HAP-1 (cell line): ENCODE data around the gene NLRP11.
"Not testable (repeated sequence)": the region's sequence is repeated elsewhere in the genome, so short reads cannot be mapped to it uniquely, and the experiment has no call there.

Source experiments
- DNase-seq, 2 experiments: peaks; one replicate each; pipeline ENCODE4 v3.0.0-alpha.2; 2016 to 2020; ENCODE audit warnings: low spot score in 2 of 2
- H3K27me3 ChIP-seq: fragments of 250-450 bp; sonication (Bioruptor Pico); 2 replicates; pipeline ENCODE4 v1.5.1; 2020; ENCODE audit warnings: low read depth, mild to moderate bottlenecking, moderate library complexity
- H3K36me3 ChIP-seq: fragments of 250-450 bp; sonication (Bioruptor Pico); replicated peaks from 2 replicates; pipeline ENCODE4 v1.5.1; 2020; ENCODE audit warnings: mild to moderate bottlenecking
- H3K4me1 ChIP-seq: fragments of 250-450 bp; sonication (Bioruptor Pico); 2 replicates; pipeline ENCODE4 v1.5.1; 2020; ENCODE audit warnings: mild to moderate bottlenecking
- H3K4me3 ChIP-seq: fragments of 250-450 bp; sonication (Bioruptor Pico); 2 replicates; pipeline ENCODE4 v1.5.1; 2020; ENCODE audit warnings: mild to moderate bottlenecking, moderate library complexity
- H3K9me3 ChIP-seq: fragments of 250-450 bp; sonication (Bioruptor Pico); 2 replicates; pipeline ENCODE4 v1.5.1; 2020; ENCODE audit warnings: mild to moderate bottlenecking, moderate library complexity
- in situ Hi-C: fragments of 300-500 bp; cut with MboI; formaldehyde crosslinking; loops from 3 replicates; pipeline ENCODE4 v1.14.3; 2020; ENCODE audit warnings: low sequenced_read_pairs, inconsistent platforms, mixed read lengths

NLRP11 gene

DNA sequence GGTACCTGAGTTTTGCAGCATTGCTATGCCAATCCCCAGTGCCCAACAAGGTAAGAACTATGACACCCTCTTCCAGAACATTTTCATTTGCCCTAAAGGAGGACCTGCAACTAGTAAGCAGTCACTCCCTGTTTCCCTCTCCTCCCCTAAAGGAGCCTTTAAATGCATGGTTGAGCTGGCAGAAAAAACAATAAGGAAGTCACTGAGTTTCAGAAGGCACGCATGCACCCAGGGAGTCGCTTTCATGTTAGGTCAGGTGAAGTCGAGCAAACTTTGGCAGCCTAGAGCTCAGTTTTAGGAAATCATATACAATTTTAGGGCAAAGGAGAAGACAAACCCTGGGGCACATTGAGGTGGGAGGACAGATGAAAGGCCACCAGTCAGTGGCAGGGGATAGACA, 11.8 kb downstream of the NLRP11 start:
- DNase-seq, result no peak
- Histone ChIP-seq H3K9me3 (no peaks in the 10 kb centered on the region), H3K4me3 (no peak overlapping the region), H3K27me3 (no peaks in the 10 kb centered on the region), H3K4me1 (no peaks in the 10 kb centered on the region), H3K36me3 (no peaks in the 10 kb centered on the region)
- in situ Hi-C loops, result no loop called here

DNA sequence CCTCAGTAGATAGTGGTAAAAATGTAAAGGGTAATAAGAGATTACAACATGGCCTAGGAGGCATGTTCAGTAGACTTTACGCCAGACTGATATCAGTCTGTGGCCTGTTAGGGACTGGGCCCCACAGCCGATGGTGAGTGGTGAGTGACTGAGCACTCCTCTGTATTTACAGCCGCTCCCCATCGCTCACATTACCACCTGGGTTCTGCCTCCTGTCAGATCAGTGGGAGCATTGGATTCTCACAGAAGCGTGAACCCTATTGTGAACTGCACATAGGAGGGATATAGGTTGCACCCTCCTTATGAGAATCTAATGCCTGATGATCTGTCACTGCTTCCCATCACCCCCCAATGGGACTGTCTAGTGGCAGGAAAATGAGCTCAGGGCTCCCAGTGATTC, 17.9 kb downstream of the NLRP11 start:
- 0 out of 2 replicates have a peak, but pooled peaks cover under 1% of the 10 kb centered on the region for H3K9me3 ChIP-seq
- no peak overlapping the region for H3K4me3 ChIP-seq
- H3K4me1 ChIP-seq, result no peaks in the 10 kb centered on the region
- no peaks in the 10 kb centered on the region for H3K36me3 ChIP-seq
- no peaks in the 10 kb centered on the region for H3K27me3 ChIP-seq
- in situ Hi-C loops, result no loop called here
- DNase-seq, result no peak

DNA sequence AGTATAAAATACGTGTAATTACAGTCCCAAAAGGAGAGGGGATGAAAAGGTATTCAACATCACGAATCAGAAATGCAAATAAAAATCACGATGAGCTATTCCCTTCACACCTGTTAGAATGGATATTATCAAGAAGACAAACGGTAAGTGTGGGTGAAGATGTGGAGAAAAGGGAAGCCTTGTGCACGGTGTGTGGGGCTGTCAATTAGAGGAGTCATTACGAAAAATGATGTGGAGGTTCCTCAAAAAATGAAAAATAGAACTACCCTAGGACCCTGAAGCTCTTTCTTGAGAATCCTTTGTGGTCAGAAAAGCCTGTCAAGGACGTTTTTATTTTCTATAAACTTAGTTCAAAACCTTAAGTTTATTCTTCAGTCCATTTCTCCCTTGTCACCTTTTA, 19.4 kb downstream of the NLRP11 start:
- 0 out of 2 replicates have a peak, but pooled peaks cover 2% of the 10 kb centered on the region for H3K9me3 ChIP-seq
- in situ Hi-C loops, result no loop called here
- DNase-seq, result no peak
- H3K4me3 ChIP-seq, result no peak overlapping the region
- no peaks in the 10 kb centered on the region for H3K36me3 ChIP-seq
- no peaks in the 10 kb centered on the region for H3K4me1 ChIP-seq
- no peaks in the 10 kb centered on the region for H3K27me3 ChIP-seq

DNA sequence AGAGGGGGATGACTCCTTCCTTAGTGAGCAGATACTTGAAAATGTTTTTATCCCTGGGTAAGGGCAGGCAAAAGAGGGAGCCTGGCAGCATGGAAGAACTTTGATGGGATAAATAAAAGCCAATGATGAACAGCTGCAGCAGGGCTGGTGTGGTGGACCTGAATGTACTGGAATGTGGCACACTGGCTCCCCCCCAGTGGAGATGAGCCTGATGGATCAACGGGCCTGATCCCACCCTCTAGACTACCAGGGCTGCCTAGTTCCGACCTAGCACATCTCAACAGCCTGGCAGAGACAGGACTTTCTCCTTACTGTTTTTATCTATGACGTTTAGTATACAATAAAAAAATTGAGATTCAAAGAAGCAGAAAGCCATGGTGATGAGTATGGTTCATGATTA, 20.5 kb downstream of the NLRP11 start:
- Histone ChIP-seq H3K4me3 (no peak overlapping the region), H3K9me3 (0 out of 2 replicates have a peak, but pooled peaks cover 2% of the 10 kb centered on the region), H3K4me1 (no peaks in the 10 kb centered on the region), H3K36me3 (no peaks in the 10 kb centered on the region), H3K27me3 (no peaks in the 10 kb centered on the region)
- no peak for DNase-seq
- in situ Hi-C loops, result no loop called here

DNA sequence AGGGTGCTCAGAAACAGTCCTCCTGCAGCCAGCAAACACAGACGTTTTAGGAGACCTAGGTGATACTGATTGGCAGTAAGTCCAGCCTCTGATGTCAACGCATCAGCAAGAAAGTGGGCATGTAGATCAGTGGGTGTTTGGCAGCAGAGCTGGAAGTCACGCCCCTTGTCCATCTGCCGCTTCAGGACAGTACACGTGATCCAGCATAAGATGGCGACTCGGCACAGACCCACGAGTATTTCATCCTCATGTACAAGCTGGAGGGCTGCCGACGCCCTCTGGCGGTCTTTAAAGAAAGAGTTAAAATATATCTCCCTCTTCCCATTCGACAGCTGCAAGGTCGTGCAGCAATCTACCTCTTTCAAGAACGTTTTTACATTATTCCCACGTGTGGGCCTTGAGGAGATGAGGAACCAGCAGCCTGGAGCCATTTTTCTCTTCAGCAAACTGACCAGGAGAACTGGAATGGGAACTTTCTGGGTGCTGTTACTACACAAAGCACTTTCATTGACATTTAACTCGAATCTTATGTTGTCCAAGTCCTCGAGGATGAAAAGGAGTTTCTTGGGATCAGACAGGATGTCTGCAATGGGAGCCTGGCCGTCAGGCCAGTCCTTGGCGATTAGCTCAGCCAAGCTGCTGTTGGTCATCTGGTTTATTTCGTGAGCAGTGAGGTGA, 22.3 kb downstream of the NLRP11 start:
- H3K9me3 ChIP-seq, result 0 out of 2 replicates have a peak, but pooled peaks cover 2% of the 10 kb centered on the region
- H3K4me3 ChIP-seq, result no peak overlapping the region
- no peaks in the 10 kb centered on the region for H3K4me1 ChIP-seq
- H3K27me3 ChIP-seq, result no peaks in the 10 kb centered on the region
- in situ Hi-C loops, result no loop called here
- no peaks in the 10 kb centered on the region for H3K36me3 ChIP-seq
- peak; percentile 52 to 65 for DNase-seq

DNA sequence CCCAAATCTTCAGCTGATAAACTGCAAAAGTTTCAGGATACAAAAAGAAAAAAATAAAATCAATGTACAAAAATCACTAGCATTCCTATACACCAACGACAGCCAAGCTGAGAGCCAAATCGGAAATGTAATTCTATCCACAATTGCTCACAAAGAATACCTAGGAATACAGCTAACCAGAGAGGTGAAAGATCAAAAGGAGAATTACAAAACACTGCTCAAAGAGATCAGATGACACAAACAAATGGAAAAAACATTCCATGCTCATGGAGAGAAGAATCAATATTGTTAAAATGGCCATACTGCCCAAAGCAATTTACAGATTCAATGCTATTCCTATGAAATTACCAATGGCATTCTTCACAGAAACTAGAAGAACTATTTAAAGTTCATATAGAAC, 29.5 kb downstream of the NLRP11 start:
- in situ Hi-C loops, result no loop called here
- Histone ChIP-seq H3K4me1 (no peaks in the 10 kb centered on the region), H3K36me3 (no peaks in the 10 kb centered on the region), H3K9me3 (no peaks in the 10 kb centered on the region), H3K27me3 (no peaks in the 10 kb centered on the region), H3K4me3 (no peak overlapping the region)
- no peak for DNase-seq

DNA sequence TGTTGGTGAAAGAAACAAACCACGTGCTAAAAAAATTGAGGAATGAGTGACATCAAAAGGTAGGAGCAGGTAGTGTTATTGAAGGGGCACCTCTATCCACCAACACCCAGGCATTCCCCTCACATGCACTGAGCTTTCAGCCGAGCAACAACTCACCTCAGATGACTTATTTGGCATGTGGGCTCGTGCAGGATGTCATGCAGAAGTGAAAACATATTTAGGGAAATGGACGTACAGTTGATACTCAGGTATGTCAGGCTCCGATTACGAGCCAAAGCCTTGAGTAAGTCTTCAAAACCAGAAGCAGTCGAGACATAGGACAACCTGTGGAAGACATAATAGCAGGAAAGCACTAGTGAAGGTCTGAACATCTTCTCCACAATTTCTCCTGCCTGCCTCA, 30.4 kb downstream of the NLRP11 start:
- Histone ChIP-seq H3K36me3 (no peaks in the 10 kb centered on the region), H3K4me1 (no peaks in the 10 kb centered on the region), H3K27me3 (no peaks in the 10 kb centered on the region), H3K4me3 (no peak overlapping the region), H3K9me3 (no peaks in the 10 kb centered on the region)
- no peak for DNase-seq
- in situ Hi-C loops, result no loop called here

DNA sequence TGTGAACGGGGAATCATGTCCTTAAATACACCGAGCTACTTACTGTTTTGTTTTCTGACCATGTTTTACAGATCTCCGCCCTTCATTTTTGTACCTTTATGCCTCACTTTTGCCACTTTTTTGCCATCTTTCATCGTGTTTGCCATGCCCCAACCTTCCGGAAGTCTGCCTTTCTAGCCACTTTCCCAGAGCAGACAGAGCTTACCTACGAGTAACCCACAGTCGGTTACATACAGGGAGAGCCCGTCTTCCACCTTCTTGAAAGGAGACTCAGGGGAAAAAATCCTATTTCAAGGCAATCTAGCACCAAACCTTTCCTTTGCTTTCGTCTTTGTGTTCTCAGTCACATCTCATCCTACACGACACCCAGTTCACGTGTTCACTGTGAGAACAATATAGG, 36.8 kb downstream of the NLRP11 start:
- H3K4me1 ChIP-seq, result no peaks in the 10 kb centered on the region
- no peaks in the 10 kb centered on the region for H3K9me3 ChIP-seq
- H3K27me3 ChIP-seq, result no peaks in the 10 kb centered on the region
- DNase-seq, result no peak
- no peak overlapping the region for H3K4me3 ChIP-seq
- H3K36me3 ChIP-seq, result no peaks in the 10 kb centered on the region
- in situ Hi-C loops, result no loop called here

DNA sequence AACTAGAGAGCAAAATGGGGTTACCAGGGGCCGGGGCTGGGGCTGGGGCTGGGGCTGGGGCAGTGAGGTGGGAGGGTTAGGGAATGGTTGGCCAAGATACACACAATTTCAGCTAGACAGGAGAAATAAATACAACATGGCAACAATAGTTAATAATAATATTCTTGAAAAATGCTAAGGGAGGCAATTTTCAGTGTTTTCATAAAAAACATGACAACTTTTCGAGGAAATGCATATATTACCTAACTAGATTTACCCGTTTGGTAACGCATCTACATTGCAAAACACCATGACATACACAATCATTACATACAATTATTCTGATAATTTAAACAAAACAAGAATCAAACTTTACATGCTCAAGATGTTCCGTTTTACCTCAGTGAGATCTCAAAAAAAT, 50.7 kb downstream of the NLRP11 start:
- in situ Hi-C loops, result no loop called here
- Histone ChIP-seq H3K4me1 (no peaks in the 10 kb centered on the region), H3K27me3 (no peaks in the 10 kb centered on the region), H3K4me3 (no peak overlapping the region), H3K36me3 (no peaks in the 10 kb centered on the region), H3K9me3 (no peaks in the 10 kb centered on the region)
- DNase-seq, result no peak

DNA sequence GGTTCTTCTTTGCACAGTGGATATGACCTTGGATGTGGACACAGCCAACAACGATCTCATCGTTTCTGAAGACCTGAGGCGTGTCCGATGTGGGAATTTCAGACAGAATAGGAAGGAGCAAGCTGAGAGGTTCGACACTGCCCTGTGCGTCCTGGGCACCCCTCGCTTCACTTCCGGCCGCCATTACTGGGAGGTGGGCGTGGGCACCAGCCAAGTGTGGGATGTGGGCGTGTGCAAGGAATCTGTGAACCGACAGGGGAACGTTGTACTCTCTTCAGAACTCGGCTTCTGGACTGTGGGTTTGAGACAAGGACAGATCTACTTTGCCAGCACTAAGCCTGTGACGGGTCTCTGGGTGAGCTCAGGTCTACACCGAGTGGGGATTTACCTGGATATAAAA, 53.5 kb downstream of the NLRP11 start:
- in situ Hi-C loops, result no loop called here
- Histone ChIP-seq H3K36me3 (no peaks in the 10 kb centered on the region), H3K4me1 (no peaks in the 10 kb centered on the region), H3K9me3 (no peaks in the 10 kb centered on the region), H3K4me3 (no peak overlapping the region), H3K27me3 (no peaks in the 10 kb centered on the region)
- no peak for DNase-seq

DNA sequence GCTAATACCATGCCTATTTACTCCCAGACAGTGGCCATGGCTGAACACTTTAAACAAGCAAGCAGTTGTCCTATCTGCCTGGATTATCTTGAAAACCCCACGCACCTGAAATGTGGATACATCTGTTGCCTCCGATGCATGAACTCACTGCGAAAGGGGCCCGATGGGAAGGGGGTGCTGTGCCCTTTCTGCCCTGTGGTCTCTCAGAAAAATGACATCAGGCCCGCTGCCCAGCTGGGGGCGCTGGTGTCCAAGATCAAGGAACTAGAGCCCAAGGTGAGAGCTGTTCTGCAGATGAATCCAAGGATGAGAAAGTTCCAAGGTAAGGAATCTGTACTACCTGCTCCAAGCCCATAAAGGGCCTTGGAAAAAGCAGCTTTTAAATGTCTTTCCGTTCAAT, 54.3 kb downstream of the NLRP11 start:
- in situ Hi-C loops, result no loop called here
- Histone ChIP-seq H3K4me1 (no peaks in the 10 kb centered on the region), H3K9me3 (no peaks in the 10 kb centered on the region), H3K4me3 (no peak overlapping the region), H3K27me3 (no peaks in the 10 kb centered on the region), H3K36me3 (no peaks in the 10 kb centered on the region)
- peak in 1 of 2 experiments; percentile 25 for DNase-seq

DNA sequence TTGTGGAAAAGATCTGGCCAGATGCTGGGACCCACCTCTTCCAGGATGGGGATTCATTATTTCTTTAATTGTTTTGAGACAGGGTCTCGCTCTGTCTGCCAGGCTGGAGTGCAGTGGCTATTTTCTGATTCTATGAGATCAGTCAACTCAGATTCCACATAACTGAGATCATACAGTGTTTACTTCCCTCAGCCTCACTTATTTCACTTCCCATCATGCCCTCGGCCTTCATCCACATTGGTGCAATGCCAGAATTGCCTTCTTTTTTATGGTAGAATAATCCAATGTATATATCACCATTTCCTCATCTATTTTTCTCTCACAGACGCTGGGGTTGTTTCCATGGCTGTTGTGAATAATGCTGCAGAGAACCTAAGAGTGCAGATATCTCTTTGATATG, 62.2 kb downstream of the NLRP11 start:
- H3K27me3 ChIP-seq, H3K4me3 ChIP-seq, in situ Hi-C loops, H3K36me3 ChIP-seq, H3K9me3 ChIP-seq, H3K4me1 ChIP-seq, DNase-seq: not testable (repeated sequence)

DNA sequence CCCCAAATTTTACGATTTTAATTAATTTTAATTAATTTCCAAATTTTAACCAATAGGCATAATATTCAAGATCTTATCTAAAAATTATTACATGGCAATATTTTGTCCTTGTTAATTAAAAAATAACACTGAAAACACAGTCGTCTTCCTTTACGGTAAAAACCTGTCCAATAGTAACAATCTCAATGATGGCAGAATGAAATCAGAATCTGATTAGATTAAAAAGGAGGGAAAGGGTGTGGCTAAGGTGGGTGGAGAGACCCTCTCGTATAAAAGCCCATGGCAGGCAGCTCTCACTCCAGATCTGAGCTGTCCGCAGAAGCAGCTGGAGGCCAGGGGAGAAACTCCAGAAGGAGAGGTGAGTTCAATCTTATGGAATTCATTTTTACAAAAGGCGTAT, 63.0 kb downstream of the NLRP11 start, which contains the start of gene RFPL4AL1:
TSS of gene RFPL4AL1 (plus strand) at position 301 of the 400 bp plus-strand sequence. CDS start 2,687 bp downstream, outside the sequence.
- in situ Hi-C loops, H3K9me3 ChIP-seq: not testable (repeated sequence)

DNA sequence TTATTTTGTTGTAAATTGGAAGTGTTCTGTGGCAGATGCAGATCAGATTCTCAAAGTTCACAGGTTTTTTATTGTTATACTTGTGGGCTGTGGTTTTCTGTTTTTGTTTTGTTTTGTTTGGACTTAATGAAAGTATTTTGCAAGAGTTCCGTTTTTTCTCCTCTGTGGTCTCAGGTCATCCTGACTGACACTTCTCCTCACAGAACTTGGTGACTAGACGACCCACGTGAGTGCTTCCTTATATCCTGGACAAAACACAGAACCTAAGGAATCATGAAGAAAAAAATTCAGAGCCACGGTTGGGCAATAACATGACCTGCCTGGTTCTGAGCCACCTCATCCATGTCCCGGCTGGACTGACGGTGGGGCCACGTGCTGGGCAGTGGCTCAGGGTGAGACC, 65.3 kb downstream of the NLRP11 start:
- DNase-seq, result no peak
- Histone ChIP-seq H3K4me3 (no peak overlapping the region), H3K4me1 (no peaks in the 10 kb centered on the region), H3K9me3 (no peaks in the 10 kb centered on the region), H3K27me3 (no peaks in the 10 kb centered on the region), H3K36me3 (no peaks in the 10 kb centered on the region)
- in situ Hi-C loops, result no loop called here

More for the DNA sequence above, 63.0 kb downstream of the NLRP11 start, which contains the start of gene RFPL4AL1:
- DNase-seq, H3K27me3 ChIP-seq, H3K4me3 ChIP-seq, H3K4me1 ChIP-seq, H3K36me3 ChIP-seq: not testable (repeated sequence)

DNA sequence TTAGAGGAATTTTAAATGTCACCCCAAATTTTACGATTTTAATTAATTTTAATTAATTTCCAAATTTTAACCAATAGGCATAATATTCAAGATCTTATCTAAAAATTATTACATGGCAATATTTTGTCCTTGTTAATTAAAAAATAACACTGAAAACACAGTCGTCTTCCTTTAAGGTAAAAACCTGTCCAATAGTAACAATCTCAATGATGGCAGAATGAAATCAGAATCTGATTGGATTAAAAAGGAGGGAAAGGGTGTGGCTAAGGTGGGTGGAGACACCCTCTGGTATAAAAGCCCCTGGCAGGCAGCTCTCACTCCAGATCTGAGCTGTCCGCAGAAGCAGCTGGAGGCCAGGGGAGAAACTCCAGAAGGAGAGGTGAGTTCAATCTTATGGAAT, 73.0 kb downstream of the NLRP11 start, which contains the start of gene RFPL4A:
TSS of gene RFPL4A (plus strand) at position 301 of the 400 bp plus-strand sequence. CDS start 2,704 bp downstream, outside the sequence.
- H3K9me3 ChIP-seq, H3K27me3 ChIP-seq, H3K4me1 ChIP-seq, DNase-seq, H3K36me3 ChIP-seq, H3K4me3 ChIP-seq, in situ Hi-C loops: not testable (repeated sequence)
